SH-SY5Y (cell line): ENCODE results near the gene CNTN4.

Experiments used
- GATA2 ChIP-seq: IDR thresholded peaks from 2 replicates; pipeline ENCODE4 v1.6.1; 2011; ENCODE audit warnings: mild to moderate bottlenecking, low read depth, low read length
- GATA3 ChIP-seq: IDR thresholded peaks from 2 replicates; pipeline ENCODE4 v1.6.1; 2011; ENCODE audit warnings: low read depth, mild to moderate bottlenecking, low read length, moderate library complexity

DNA sequence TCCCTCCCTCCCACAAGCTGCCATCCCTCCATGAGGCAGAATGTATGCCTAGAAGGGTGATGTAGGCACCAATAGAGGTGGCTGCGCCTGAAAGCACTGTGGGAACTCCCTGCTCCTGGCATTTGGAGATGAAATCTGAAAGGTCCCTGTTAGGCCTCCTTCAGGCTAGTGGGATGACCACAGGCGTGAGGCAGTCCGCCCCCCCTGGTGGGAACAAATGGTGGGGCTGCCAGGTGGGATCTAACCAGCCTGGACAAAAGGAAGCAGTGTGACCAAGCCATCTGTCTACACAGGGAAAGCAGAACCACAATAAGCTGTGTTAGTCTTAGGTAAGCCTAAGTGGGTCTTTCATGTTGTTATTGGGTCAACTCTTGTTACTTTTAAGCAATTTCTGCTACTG is 986.2 kb downstream of the CNTN4 start:
- TF ChIP-seq GATA2 (no peak), GATA3 (no peak)
